Renal cortex interstitium (tissue), 11 donors: ENCODE results near the gene CCL8. TPM values are rescaled to one million over a fixed set of nuclear protein-coding genes. Genes with fewer than 3 reads are reported as not detected.

Experiments used
- DNase-seq, 11 donors: peaks; one replicate each; pipeline ENCODE4 v3.0.0-alpha.2; 2013; ENCODE audit warnings: low read depth in 9 of 11, low spot score in 4 of 11; ENCODE audit errors: extremely low read depth in 1 of 11
- polyA plus RNA-seq, 3 donors: library from polyadenylated mRNA; unstranded; fragments of 120-200 nt; gene quantifications; one replicate each; pipeline ENCODE4 v1.2.1, GENCODE V29; 2013; ENCODE audit not compliant: insufficient read length in 3 of 3

Gene CCL8
- polyA plus RNA-seq, 3 donors: 0.24 TPM; not detected in 2

DNA sequence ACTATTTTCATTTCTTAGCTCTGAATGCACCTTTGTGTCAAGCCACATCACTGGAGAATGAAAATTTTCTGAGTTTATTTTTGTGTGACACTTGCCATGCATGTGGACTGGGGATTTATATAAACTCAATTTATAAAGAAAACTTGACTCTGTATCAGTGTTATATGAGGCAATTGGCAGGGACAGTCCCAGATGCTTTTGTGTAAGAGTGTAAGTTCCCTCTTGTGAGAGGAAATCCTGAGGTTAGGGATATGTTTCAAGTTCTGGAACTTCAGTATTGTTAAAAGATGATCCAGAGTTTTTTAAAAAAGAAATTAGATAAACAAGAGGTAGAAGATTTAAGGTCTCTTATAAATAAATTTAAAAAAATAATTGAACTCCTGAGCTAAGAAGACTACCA is 10.9 kb upstream of the CCL8 start:
- no peak for DNase-seq

GRCh38 chr17:34311291-34311690 is 7.9 kb upstream of the CCL8 start:
- no peak for DNase-seq

- DNase-seq: peak in 7 of 11 donors; percentile 18 to 54 (median 41)
Measured at GRCh38 chr17:34312080-34312479, 7.2 kb upstream of the CCL8 start.

DNA sequence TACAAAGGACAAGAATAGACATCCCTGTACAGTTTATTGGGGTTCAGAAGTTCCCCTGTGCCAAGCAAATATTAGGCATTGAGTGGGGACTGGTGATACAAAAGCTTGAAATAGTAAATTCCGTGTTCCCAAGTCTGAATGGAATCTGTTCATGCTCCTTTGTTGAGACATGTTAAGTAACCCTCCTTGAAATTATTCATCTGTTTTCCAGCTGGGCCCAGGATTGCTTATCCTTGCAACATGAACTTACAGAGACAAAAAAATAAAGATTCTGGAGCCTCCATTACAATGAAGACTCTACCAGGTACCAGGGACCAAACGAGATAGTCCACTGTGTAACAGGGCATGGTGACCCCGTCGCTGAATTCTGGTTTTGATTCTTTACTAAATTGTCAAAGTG is 6.1 kb upstream of the CCL8 start:
- DNase-seq: peak in 3 of 11 donors; percentile 20 to 43 (median 43)

DNA sequence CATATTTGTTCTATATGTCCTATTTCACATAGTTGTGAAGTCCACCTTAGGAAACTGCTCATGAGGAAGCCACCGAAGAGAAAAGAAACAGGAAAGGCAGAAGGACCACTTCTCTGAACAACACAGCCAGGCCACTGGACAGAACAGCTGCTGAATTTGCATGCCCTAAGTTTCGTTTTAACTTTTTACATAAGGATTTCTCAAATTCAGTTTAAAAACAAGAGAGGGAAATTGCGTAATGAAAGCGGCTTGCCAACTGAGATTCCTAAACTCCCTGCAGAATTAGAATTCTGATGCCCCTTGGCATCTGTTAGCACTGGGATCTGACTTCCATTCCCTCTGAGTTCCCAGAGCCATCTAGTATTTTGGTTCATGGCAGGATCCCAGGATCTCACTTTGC is 5.0 kb upstream of the CCL8 start:
- no peak for DNase-seq

- no peak for DNase-seq
Measured at GRCh38 chr17:34318474-34318873, 761 bp upstream of the CCL8 start.

DNA sequence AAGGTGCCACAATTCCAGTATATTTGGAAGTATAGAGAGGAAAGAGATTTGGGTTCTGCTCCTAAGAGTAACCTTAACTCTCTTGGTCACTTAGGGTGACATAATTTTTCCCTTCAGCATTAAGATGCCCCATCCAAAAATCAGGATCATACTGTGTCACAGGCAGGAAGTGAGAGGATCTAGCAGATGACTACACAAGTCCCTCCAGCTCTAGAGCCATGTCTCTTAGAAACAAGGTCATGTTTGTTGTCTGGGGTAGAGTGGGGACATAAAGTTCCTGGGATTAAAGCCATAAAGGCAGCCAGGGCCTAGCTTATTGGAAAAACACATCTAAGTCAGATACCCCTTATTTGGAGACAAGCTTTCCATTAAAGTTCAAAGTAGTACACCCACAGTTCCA is 2.7 kb downstream of the CCL8 start:
- no peak for DNase-seq

- peak in 2 of 11 donors; percentile 26 to 37 for DNase-seq
Measured at GRCh38 chr17:34327580-34327979, 8.3 kb downstream of the CCL8 start.

DNA sequence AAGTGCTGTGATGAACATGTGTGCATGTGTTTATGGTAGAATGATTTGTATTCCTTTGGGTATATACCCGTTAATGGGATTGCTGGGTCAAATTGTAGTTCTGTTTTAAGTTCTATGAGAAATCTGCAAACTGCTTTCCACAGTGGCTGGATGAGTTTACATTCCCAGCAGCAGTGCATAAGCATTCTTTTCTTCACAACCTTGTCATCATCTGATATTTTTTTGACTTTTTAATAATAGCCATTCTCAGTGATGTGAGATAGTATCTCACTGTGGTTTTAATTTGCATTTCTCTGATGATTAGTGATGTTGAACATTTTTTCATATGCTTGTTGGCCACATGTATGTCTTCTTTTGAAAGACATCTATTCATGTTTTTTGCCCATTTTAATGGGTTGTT is 18.5 kb downstream of the CCL8 start:
- no peak for DNase-seq

DNA sequence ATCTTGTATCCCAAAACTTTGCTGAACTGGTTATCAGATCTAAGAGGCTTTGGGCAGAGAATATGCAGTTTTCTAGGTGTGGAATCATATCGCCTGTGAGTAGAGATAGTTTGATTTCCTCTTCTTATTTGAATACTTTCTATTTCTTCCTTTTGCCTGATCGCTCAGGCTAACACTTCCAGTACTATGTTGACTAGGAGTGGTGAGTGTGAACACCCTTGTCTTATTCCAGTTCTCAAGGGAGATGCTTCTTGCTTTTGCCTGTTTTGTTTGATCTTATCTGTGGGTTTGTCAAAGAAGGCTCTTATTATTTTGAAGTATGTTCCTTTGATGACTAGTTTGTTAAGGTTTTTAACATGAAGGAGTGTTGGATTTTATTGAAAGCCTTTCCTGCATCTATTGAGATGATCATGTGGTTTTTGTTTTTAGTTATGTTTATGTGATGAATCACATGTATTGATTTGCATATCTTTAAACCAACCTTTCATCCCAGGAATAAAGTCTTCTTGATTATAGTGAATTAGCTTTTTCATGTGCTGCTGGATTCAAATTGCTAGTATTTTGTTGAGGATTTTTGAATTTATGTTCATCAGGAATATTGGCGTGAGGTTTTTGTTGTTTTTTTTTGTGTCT is 20.0 kb downstream of the CCL8 start:
- DNase-seq: no peak

- DNase-seq: no peak
Measured at GRCh38 chr17:34341916-34342315, 22.7 kb downstream of the CCL8 start.

DNA sequence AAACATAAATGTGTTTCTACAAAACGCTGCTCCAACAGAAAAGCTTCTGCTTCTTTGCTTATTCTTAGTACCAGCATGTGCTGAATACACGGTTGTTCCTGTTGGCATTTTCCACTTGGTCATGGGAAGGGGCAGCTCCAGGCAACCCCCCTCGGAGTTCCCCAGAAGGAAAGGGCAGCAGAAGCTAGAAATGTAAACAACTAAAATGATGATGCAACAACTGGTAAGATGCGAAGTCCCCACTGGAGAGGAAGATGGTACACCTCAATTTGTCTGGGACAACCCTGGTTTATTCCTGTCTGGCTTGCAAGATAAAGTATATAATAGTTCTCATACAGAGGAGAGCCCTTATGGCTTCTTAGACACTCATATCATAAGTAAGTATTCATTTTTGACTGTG is 27.8 kb downstream of the CCL8 start:
- no peak for DNase-seq

DNA sequence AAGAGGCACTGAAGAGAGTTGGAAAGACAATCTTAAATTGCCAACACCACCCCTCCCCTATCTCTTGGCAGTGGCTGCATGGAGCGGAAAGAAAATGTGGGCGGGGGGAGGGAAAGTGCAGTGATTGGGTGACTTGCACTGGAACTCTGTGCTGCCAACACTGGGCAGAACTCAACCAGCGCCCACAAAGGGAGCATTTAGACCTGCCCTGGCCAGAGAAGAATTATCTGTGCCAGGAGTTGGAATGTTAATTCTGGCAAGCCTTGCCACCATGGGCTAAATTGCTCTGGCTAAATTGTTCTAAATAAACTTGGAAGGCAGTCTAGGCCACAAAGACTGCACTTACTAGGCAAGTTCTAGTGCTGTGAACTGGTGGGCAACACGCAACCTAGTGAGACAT is 30.5 kb downstream of the CCL8 start:
- no peak for DNase-seq

DNA sequence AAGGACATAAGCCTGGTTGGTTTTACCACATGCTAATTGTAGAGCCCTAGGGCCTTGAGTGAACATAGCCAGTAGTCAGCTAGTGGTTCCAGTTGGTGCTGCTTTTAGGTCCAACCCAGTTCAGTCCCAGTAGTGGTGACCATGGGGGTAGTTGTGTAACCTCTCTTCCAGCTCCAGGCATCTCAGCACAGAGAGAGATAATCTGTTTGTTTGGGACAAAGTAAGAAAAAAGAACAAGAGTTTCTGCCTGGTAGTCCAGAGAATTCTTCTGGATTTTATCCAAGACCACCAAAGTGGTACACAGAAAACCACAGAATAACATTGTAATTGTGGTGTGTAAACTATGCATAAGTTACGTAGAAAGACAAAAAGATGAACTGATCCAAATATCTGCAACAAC is 31.9 kb downstream of the CCL8 start:
- no peak for DNase-seq

DNA sequence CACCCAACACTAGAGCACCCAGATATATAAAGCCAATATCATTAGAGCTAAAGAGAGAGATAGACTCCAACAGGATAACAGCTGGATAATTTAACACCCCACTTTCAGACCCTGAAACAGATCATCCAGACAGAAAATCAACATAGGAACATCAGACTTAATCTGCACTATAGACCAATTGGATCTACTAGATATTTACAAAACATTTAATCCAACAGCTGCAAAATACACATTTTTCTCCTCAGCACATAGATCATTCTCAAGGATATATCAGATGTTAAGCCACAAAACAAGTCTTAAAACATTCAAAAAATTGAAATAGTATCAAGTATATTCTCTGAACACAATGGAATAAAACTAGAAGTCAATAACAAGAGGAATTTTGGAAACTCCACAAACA is 33.0 kb downstream of the CCL8 start:
- DNase-seq: peak in 2 of 11 donors; percentile 7 to 12

DNA sequence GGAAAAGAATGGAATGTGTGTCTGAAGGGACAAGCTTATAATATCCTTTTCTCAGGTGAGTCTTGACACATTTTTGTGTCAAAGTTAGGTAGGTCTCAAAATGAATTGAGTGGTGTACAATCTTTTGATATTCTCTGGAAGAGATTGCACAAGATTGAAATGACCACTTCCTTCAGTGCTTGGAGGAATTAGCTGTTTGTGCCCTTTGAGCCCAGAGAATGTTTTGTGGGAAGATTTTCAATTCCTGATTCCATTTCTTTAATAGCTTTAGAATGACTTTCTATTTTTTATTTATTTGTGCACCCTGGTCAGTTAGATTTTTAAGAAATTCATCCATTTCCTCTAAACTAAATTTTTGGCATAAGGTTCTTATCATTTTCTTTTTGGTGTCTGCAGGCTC is 35.4 kb downstream of the CCL8 start:
- no peak for DNase-seq

DNA sequence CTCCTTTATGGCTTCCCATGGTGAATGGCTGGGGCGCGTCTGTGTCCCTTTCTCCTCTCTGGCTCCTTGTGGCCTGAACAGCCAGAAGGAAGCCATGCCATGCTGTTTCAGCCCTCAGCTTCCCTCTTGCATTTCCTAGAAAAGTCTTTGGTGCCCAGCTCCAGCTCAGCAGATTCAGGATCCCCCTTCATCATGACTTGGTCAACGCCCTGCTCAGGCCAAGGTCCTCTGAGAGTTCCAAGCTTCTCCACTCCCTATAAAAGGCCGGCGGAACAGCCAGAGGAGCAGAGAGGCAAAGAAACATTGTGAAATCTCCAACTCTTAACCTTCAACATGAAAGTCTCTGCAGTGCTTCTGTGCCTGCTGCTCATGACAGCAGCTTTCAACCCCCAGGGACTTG is 37.0 kb downstream of the CCL8 start, which contains the start of gene CCL13:
Gene CCL13 (plus strand): TSS at position 287 of the 400 bp plus-strand sequence. CDS start 47 bp downstream, at position 334.
- no peak for DNase-seq

- no peak for DNase-seq
Measured at GRCh38 chr17:34357398-34357797, 38.2 kb downstream of the CCL8 start.

DNA sequence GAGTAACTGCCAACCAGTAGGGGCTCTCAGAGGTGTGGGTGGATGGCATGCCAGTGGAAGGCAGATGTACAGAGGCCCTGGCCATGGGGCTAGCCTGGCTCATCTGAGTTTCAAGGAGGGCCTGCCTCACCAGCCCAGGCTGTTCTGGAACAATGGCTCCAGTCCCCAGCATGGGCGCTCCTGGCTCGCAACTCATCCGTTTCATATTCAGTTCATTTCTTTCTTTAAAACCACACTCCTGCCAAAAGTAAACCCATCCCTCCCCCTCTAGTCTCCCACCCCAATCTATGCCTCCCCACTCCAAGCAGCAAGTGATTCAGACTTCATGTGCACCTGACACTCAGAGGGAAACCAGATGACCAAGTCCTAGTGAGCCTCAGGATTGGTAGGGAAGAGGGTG is 39.4 kb downstream of the CCL8 start:
- no peak for DNase-seq

GRCh38 chr17:34360601-34361270 is 41.5 kb downstream of the CCL8 start:
- DNase-seq: no peak

GRCh38 chr17:34361478-34362061 is 42.3 kb downstream of the CCL8 start:
- DNase-seq: peak; percentile 54 to 88 (median 77)
